ENCODE measurements around the gene COG3. TPM values are rescaled to one million over a fixed set of nuclear protein-coding genes. Genes with fewer than 3 reads are reported as not detected.

COG3 gene
- total RNA-seq, 1 donor from 2014 or later = 54.9 TPM

- no peak for DNase-seq (ENCODE audit: low spot score)
Measured at GRCh38 chr13:45503658-45504057, 38.9 kb downstream of the COG3 start.

- DNase-seq (ENCODE audit: low spot score) = no peak
Measured at GRCh38 chr13:45506811-45507210, 42.1 kb downstream of the COG3 start.

GRCh38 chr13:45508776-45509175 is 44.0 kb downstream of the COG3 start:
- DNase-seq (ENCODE audit: low spot score) = no peak

- DNase-seq (ENCODE audit: low spot score) = no peak
Measured at GRCh38 chr13:45510672-45511071, 45.9 kb downstream of the COG3 start.

GRCh38 chr13:45511310-45512097 is 46.8 kb downstream of the COG3 start:
- DNase-seq (ENCODE audit: low spot score) = no peak

- no peak for DNase-seq (ENCODE audit: low spot score)
Measured at GRCh38 chr13:45512098-45512496, 47.4 kb downstream of the COG3 start.

- DNase-seq (ENCODE audit: low spot score) = no peak
Measured at GRCh38 chr13:45516757-45517156, 52.0 kb downstream of the COG3 start.

GRCh38 chr13:45518525-45519245 is 53.9 kb downstream of the COG3 start:
- no peak for DNase-seq (ENCODE audit: low spot score)

GRCh38 chr13:45519493-45519892 is 54.8 kb downstream of the COG3 start:
- DNase-seq (ENCODE audit: low spot score) = no peak

- DNase-seq (ENCODE audit: low spot score) = no peak
Measured at GRCh38 chr13:45521297-45521696, 56.6 kb downstream of the COG3 start.

- no peak for DNase-seq (ENCODE audit: low spot score)
Measured at GRCh38 chr13:45522571-45522970, 57.8 kb downstream of the COG3 start.

- no peak for DNase-seq (ENCODE audit: low spot score)
Measured at GRCh38 chr13:45527699-45528462, 63.1 kb downstream of the COG3 start.

GRCh38 chr13:45529758-45530157 is 65.0 kb downstream of the COG3 start:
- no peak for DNase-seq (ENCODE audit: low spot score)

GRCh38 chr13:45534604-45535003 is 69.9 kb downstream of the COG3 start:
- no peak for DNase-seq (ENCODE audit: low spot score)

- DNase-seq (ENCODE audit: low spot score) = no peak
Measured at GRCh38 chr13:45536224-45536623, 71.5 kb downstream of the COG3 start.

- no peak for DNase-seq (ENCODE audit: low spot score)
Measured at GRCh38 chr13:45537516-45537915, 72.8 kb downstream of the COG3 start.

- no peak for DNase-seq (ENCODE audit: low spot score)
Measured at GRCh38 chr13:45538382-45538781, 73.6 kb downstream of the COG3 start.

- no peak for DNase-seq (ENCODE audit: low spot score)
Measured at GRCh38 chr13:45540195-45540594, 75.5 kb downstream of the COG3 start.

GRCh38 chr13:45540864-45541263 is 76.1 kb downstream of the COG3 start:
- DNase-seq (ENCODE audit: low spot score) = no peak

GRCh38 chr13:45541806-45542205 is 77.1 kb downstream of the COG3 start:
- DNase-seq (ENCODE audit: low spot score) = no peak

- DNase-seq (ENCODE audit: low spot score) = no peak
Measured at GRCh38 chr13:45542391-45542790, 77.7 kb downstream of the COG3 start.

- no peak for DNase-seq (ENCODE audit: low spot score)
Measured at GRCh38 chr13:45542878-45543277, 78.1 kb downstream of the COG3 start.

- DNase-seq (ENCODE audit: low spot score) = no peak
Measured at GRCh38 chr13:45544520-45544919, 79.8 kb downstream of the COG3 start.

Measured in ureter (tissue), 1 donor.